HepG2 (cell line): ENCODE results near the gene ZNF440. TPM values are rescaled to one million over a fixed set of nuclear protein-coding genes. Genes with fewer than 3 reads are reported as not detected.

Source experiments
- GATAD2A ChIP-seq: IDR thresholded peaks from 2 replicates; pipeline ENCODE4 v1.6.1; 2016
- HIVEP1 ChIP-seq: sonication (generic); formaldehyde crosslinking; IDR thresholded peaks from 2 replicates; pipeline ENCODE4 v1.4.0; 2020; ENCODE audit warnings: mild to moderate bottlenecking, missing genetic modification reagents
- KLF16 ChIP-seq, 2 experiments: sonication (generic) in 1 of 2; formaldehyde crosslinking in 1 of 2; IDR thresholded peaks; 2 replicates each; pipeline versions ENCODE4 v1.6.1 to v1.8.0; 2016 to 2023; ENCODE audit warnings: missing genetic modification reagents in 2 of 2, missing compliant biosample characterization in 1 of 2
- SOX13 ChIP-seq, 3 experiments: fragments of 450-650 bp in 1 of 3; sonication (generic) in 1 of 3; formaldehyde crosslinking in 1 of 3; IDR thresholded peaks in 2 of 3; conservative IDR thresholded peaks in 1 of 3; 2 replicates each; pipeline versions ENCODE4 v1.5.0 to v1.6.1; 2016 to 2020; ENCODE audit warnings: antibody characterized with exemption in 1 of 3, mild to moderate bottlenecking in 1 of 3, missing compliant biosample characterization in 1 of 3, missing genetic modification reagents in 1 of 3, moderate library complexity in 1 of 3
- TGIF2 ChIP-seq: IDR thresholded peaks from 2 replicates; pipeline ENCODE4 v1.6.1; 2016; ENCODE audit warnings: control low read depth, missing compliant biosample characterization
- ZFP82 ChIP-seq: sonication (generic); formaldehyde crosslinking; IDR thresholded peaks from 2 replicates; pipeline ENCODE4 v1.5.1; 2020; ENCODE audit warnings: mild to moderate bottlenecking, missing genetic modification reagents, borderline replicate concordance
- ZMYM4 ChIP-seq: sonication (generic); formaldehyde crosslinking; IDR thresholded peaks from 2 replicates; pipeline ENCODE4 v1.8.1; 2023; ENCODE audit warnings: mild to moderate bottlenecking, missing genetic modification reagents
- ZNF180 ChIP-seq: sonication (generic); formaldehyde crosslinking; IDR thresholded peaks from 2 replicates; pipeline ENCODE4 v1.4.0; 2020; ENCODE audit warnings: low read depth, missing genetic modification reagents, borderline replicate concordance
- ZNF235 ChIP-seq: sonication (generic); formaldehyde crosslinking; IDR thresholded peaks from 2 replicates; pipeline ENCODE4 v1.8.1; 2023; ENCODE audit warnings: mild to moderate bottlenecking, missing genetic modification reagents, borderline replicate concordance
- ZNF331 ChIP-seq: sonication (generic); formaldehyde crosslinking; IDR thresholded peaks from 2 replicates; pipeline ENCODE4 v1.4.0; 2020; ENCODE audit warnings: missing genetic modification reagents
- ZNF441 ChIP-seq: sonication (generic); formaldehyde crosslinking; IDR thresholded peaks from 2 replicates; pipeline ENCODE4 v1.7.0; 2021; ENCODE audit warnings: missing genetic modification reagents, borderline replicate concordance
- ZSCAN30 ChIP-seq: sonication (generic); formaldehyde crosslinking; IDR thresholded peaks from 2 replicates; pipeline ENCODE4 v1.5.0; 2020; ENCODE audit warnings: mild to moderate bottlenecking, missing genetic modification reagents
- polyA plus RNA-seq, 8 experiments: library from polyadenylated mRNA; depleted of rRNA in 3 of 8; stranded (reverse) in 7 of 8; unstranded in 1 of 8; fragments of >200 nt; fragmentation: Illumina TruSeq in 4 of 8; extraction: Trizol in 4 of 8; gene quantifications; 2 replicates each; pipeline versions ENCODE4 v1.2.1 to v1.2.3, GENCODE V29; 2011 to 2016; ENCODE audit warnings: low read depth in 4 of 8, missing spikeins in 1 of 8, mixed read lengths in 1 of 8; ENCODE audit not compliant: insufficient read depth in 1 of 8
- total RNA-seq, 5 experiments: library from RNA; depleted of rRNA; stranded (reverse); fragments of >200 nt; fragmentation: Illumina TruSeq; extraction: Trizol; gene quantifications; 2 replicates each; pipeline ENCODE4 v1.2.3, GENCODE V29; 2016; ENCODE audit warnings: low read depth in 1 of 5
- TF ChIP-seq, protein P1 (sequence below): sonication (generic); formaldehyde crosslinking; conservative IDR thresholded peaks from 2 replicates; pipeline ENCODE4 v1.4.0; 2020; ENCODE audit warnings: missing genetic modification reagents
- TF ChIP-seq, protein P2 (sequence below), 2 experiments: sonication (generic) in 1 of 2; formaldehyde crosslinking in 1 of 2; IDR thresholded peaks; 2 replicates each; pipeline versions ENCODE4 v1.4.0 to v1.6.1; 2018 to 2020; ENCODE audit warnings: missing genetic modification reagents in 2 of 2, borderline replicate concordance in 1 of 2, low read depth in 1 of 2, mild to moderate bottlenecking in 1 of 2, missing biosample characterization in 1 of 2
- TF ChIP-seq, protein P3 (sequence below): IDR thresholded peaks from 2 replicates; pipeline ENCODE4 v1.6.1; 2016; ENCODE audit warnings: low read depth
- TF ChIP-seq, protein P4 (sequence below): IDR thresholded peaks from 2 replicates; pipeline ENCODE4 v1.6.1; 2016; ENCODE audit warnings: missing compliant biosample characterization, missing genetic modification reagents, borderline replicate concordance
- TF ChIP-seq, protein P5 (sequence below): sonication (generic); formaldehyde crosslinking; IDR thresholded peaks from 2 replicates; pipeline ENCODE4 v1.9.0; 2022; ENCODE audit warnings: missing genetic modification reagents, mild to moderate bottlenecking, borderline replicate concordance
- TF ChIP-seq, protein P6 (sequence below): sonication (generic); formaldehyde crosslinking; IDR thresholded peaks from 2 replicates; pipeline ENCODE4 v1.9.0; 2021; ENCODE audit warnings: missing genetic modification reagents, borderline replicate concordance

The ZNF440 gene
- total and polyA plus RNA-seq, 2 of the 13 experiments (the other 11 are each of a cell fraction or from before 2014, with no cell fraction given) = 2.7 to 12.4 TPM

DNA sequence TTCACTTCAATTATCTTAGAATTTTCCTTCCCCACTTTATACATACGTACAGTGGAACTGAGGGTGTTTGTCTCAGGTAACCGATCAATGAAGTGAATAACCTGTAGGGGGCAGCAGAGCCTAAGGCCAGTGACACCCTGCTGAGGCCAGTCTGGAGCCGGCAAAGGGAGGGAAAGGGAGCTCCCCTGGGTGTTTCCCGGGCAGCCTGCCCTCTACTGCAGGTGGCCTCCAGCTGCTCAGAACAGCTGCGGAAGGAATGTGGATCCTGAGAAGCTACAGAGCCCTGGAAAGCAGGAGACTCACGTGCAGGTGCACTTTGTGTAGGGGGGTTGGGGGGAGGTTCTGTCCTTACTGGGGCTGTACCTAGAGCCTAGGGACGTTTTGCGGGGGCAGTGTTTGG lies 16.6 kb upstream of the ZNF440 start (continued):
- TF ChIP-seq, protein P1, sequence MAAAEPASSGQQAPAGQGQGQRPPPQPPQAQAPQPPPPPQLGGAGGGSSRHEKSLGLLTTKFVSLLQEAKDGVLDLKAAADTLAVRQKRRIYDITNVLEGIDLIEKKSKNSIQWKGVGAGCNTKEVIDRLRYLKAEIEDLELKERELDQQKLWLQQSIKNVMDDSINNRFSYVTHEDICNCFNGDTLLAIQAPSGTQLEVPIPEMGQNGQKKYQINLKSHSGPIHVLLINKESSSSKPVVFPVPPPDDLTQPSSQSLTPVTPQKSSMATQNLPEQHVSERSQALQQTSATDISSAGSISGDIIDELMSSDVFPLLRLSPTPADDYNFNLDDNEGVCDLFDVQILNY (CRISPR knock-in tag) = no peak
- TF ChIP-seq, protein P2, sequence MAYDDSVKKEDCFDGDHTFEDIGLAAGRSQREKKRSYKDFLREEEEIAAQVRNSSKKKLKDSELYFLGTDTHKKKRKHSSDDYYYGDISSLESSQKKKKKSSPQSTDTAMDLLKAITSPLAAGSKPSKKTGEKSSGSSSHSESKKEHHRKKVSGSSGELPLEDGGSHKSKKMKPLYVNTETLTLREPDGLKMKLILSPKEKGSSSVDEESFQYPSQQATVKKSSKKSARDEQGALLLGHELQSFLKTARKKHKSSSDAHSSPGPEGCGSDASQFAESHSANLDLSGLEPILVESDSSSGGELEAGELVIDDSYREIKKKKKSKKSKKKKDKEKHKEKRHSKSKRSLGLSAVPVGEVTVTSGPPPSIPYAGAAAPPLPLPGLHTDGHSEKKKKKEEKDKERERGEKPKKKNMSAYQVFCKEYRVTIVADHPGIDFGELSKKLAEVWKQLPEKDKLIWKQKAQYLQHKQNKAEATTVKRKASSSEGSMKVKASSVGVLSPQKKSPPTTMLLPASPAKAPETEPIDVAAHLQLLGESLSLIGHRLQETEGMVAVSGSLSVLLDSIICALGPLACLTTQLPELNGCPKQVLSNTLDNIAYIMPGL (CRISPR knock-in tag; IDR thresholded peaks at IDR 0.05; ENCODE audit: borderline replicate concordance in 1 of 2, low read depth in 1 of 2) = peak; percentile 69 to 91
- TF ChIP-seq ZMYM4 (CRISPR knock-in tag) (peak; percentile 58), GATAD2A (peak; percentile 71; the same call in 1 of the 2 replicates), KLF16 (CRISPR knock-in tag; IDR thresholded peaks at IDR 0.05) (peak in 1 of 2 experiments; percentile 49; a peak in 1 of 4 replicates), HIVEP1 (CRISPR knock-in tag) (peak; percentile 97), TGIF2 (CRISPR knock-in tag) (peak; percentile 13; the same call in 1 of the 2 replicates), ZNF180 (CRISPR knock-in tag) (no peak), ZNF235 (CRISPR knock-in tag) (no peak), ZNF441 (CRISPR knock-in tag) (0 out of 2 replicates have a peak, but pooled peaks have one; percentile 39), ZFP82 (CRISPR knock-in tag) (no peak), SOX13 (IDR thresholded peaks at IDR 0.05) (no peak), SOX13 (CRISPR knock-in tag; conservative IDR thresholded peaks at IDR 0.05 in 1 of 2, IDR thresholded peaks at IDR 0.05 in 1 of 2) (no peak), ZNF331 (CRISPR knock-in tag) (0 out of 2 replicates have a peak, but pooled peaks have one; percentile 35), ZSCAN30 (CRISPR knock-in tag) (no peak)
- TF ChIP-seq, protein P3, sequence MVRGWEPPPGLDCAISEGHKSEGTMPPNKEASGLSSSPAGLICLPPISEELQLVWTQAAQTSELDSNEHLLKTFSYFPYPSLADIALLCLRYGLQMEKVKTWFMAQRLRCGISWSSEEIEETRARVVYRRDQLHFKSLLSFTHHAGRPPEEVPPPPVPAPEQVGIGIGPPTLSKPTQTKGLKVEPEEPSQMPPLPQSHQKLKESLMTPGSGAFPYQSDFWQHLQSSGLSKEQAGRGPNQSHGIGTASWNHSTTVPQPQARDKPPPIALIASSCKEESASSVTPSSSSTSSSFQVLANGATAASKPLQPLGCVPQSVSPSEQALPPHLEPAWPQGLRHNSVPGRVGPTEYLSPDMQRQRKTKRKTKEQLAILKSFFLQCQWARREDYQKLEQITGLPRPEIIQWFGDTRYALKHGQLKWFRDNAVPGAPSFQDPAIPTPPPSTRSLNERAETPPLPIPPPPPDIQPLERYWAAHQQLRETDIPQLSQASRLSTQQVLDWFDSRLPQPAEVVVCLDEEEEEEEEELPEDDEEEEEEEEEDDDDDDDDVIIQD (CRISPR knock-in tag) = peak; percentile 68; the same call in 1 of the 2 replicates
- TF ChIP-seq, protein P4, sequence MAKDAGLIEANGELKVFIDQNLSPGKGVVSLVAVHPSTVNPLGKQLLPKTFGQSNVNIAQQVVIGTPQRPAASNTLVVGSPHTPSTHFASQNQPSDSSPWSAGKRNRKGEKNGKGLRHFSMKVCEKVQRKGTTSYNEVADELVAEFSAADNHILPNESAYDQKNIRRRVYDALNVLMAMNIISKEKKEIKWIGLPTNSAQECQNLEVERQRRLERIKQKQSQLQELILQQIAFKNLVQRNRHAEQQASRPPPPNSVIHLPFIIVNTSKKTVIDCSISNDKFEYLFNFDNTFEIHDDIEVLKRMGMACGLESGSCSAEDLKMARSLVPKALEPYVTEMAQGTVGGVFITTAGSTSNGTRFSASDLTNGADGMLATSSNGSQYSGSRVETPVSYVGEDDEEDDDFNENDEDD (CRISPR knock-in tag) = peak; percentile 47; the same call in 1 of the 2 replicates
- TF ChIP-seq, protein P5, sequence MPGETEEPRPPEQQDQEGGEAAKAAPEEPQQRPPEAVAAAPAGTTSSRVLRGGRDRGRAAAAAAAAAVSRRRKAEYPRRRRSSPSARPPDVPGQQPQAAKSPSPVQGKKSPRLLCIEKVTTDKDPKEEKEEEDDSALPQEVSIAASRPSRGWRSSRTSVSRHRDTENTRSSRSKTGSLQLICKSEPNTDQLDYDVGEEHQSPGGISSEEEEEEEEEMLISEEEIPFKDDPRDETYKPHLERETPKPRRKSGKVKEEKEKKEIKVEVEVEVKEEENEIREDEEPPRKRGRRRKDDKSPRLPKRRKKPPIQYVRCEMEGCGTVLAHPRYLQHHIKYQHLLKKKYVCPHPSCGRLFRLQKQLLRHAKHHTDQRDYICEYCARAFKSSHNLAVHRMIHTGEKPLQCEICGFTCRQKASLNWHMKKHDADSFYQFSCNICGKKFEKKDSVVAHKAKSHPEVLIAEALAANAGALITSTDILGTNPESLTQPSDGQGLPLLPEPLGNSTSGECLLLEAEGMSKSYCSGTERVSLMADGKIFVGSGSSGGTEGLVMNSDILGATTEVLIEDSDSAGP (CRISPR knock-in tag) = peak; percentile 17; the same call in 1 of the 2 replicates
- TF ChIP-seq, protein P6, sequence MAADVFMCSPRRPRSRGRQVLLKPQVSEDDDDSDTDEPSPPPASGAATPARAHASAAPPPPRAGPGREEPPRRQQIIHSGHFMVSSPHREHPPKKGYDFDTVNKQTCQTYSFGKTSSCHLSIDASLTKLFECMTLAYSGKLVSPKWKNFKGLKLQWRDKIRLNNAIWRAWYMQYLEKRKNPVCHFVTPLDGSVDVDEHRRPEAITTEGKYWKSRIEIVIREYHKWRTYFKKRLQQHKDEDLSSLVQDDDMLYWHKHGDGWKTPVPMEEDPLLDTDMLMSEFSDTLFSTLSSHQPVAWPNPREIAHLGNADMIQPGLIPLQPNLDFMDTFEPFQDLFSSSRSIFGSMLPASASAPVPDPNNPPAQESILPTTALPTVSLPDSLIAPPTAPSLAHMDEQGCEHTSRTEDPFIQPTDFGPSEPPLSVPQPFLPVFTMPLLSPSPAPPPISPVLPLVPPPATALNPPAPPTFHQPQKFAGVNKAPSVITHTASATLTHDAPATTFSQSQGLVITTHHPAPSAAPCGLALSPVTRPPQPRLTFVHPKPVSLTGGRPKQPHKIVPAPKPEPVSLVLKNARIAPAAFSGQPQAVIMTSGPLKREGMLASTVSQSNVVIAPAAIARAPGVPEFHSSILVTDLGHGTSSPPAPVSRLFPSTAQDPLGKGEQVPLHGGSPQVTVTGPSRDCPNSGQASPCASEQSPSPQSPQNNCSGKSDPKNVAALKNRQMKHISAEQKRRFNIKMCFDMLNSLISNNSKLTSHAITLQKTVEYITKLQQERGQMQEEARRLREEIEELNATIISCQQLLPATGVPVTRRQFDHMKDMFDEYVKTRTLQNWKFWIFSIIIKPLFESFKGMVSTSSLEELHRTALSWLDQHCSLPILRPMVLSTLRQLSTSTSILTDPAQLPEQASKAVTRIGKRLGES (CRISPR knock-in tag) = no peak
